H9 (cell line): ENCODE data around the gene DAPK2. TPM values are rescaled to one million over a fixed set of nuclear protein-coding genes. Genes with fewer than 3 reads are reported as not detected.
A peak's percentile ranks its signal among the peaks of the same experiment; 100 is the strongest.

Experiments used
- DNase-seq: peaks from one replicate; pipeline ENCODE4 v3.0.0-alpha.2; 2017
- H2AFZ ChIP-seq: one replicate; pipeline ENCODE4 v1.6.1; 2013; ENCODE audit warnings: mild to moderate bottlenecking, low read length, control low read depth, moderate library complexity
- H2AK5ac ChIP-seq: 2 replicates; pipeline ENCODE4 v1.6.1; 2013; ENCODE audit warnings: low read length, control low read depth, mixed read lengths; ENCODE audit not compliant: insufficient read length
- H2BK120ac ChIP-seq: one replicate; pipeline ENCODE4 v1.6.1; 2013; ENCODE audit warnings: low read depth, mild to moderate bottlenecking, low read length, control low read depth, inconsistent platforms; ENCODE audit not compliant: poor library complexity, severe bottlenecking
- H2BK12ac ChIP-seq: 2 replicates; pipeline ENCODE4 v1.6.1; 2013; ENCODE audit warnings: low read length, control low read depth, mixed read lengths, low read depth; ENCODE audit not compliant: insufficient read length
- H2BK15ac ChIP-seq: 2 replicates; pipeline ENCODE4 v1.6.1; 2013; ENCODE audit warnings: low read depth, low read length, control low read depth
- H2BK20ac ChIP-seq: one replicate; pipeline ENCODE4 v1.6.1; 2013; ENCODE audit warnings: low read depth, mild to moderate bottlenecking, low read length, control low read depth, inconsistent platforms; ENCODE audit not compliant: poor library complexity, severe bottlenecking
- H2BK5ac ChIP-seq: 2 replicates; pipeline ENCODE4 v1.6.1; 2013; ENCODE audit warnings: low read length, control low read depth, mixed read lengths; ENCODE audit not compliant: insufficient read length
- H3K14ac ChIP-seq: 2 replicates; pipeline ENCODE4 v1.6.1; 2013; ENCODE audit warnings: low read length, control low read depth; ENCODE audit not compliant: insufficient read depth
- H3K18ac ChIP-seq: 2 replicates; pipeline ENCODE4 v1.6.1; 2013; ENCODE audit warnings: low read depth, mild to moderate bottlenecking, mixed read lengths, low read length, control low read depth; ENCODE audit not compliant: insufficient read length
- H3K23ac ChIP-seq: 2 replicates; pipeline ENCODE4 v1.6.1; 2013; ENCODE audit warnings: low read length, control low read depth, mixed read lengths, low read depth; ENCODE audit not compliant: insufficient read length
- H3K23me2 ChIP-seq: 2 replicates; pipeline ENCODE4 v1.6.1; 2013; ENCODE audit warnings: low read depth, mild to moderate bottlenecking, mixed read lengths, low read length, control low read depth; ENCODE audit not compliant: insufficient read length, poor library complexity, severe bottlenecking
- H3K27ac ChIP-seq: 2 replicates; pipeline ENCODE4 v1.5.1; 2013; ENCODE audit warnings: low read length, control low read depth, mixed read lengths, low read depth; ENCODE audit not compliant: insufficient read length
- H3K27me3 ChIP-seq: 2 replicates; pipeline ENCODE4 v1.6.1; 2013; ENCODE audit warnings: low read length, control low read depth, inconsistent platforms; ENCODE audit not compliant: insufficient read depth
- H3K4ac ChIP-seq: 2 replicates; pipeline ENCODE4 v1.6.1; 2013; ENCODE audit warnings: low read depth, mild to moderate bottlenecking, control low read depth, inconsistent platforms, low read length, moderate library complexity
- H3K4me1 ChIP-seq: 2 replicates; pipeline ENCODE4 v1.6.1; 2013; ENCODE audit warnings: low read length, control low read depth, inconsistent platforms; ENCODE audit not compliant: insufficient read depth
- H3K4me2 ChIP-seq: 2 replicates; pipeline ENCODE4 v1.6.1; 2013; ENCODE audit warnings: low read length, control low read depth, mixed read lengths; ENCODE audit not compliant: insufficient read length, insufficient read depth
- H3K56ac ChIP-seq: 2 replicates; pipeline ENCODE4 v1.6.1; 2013; ENCODE audit warnings: low read depth, mild to moderate bottlenecking, mixed read lengths, low read length, control low read depth; ENCODE audit not compliant: insufficient read length
- H3K79me1 ChIP-seq: 2 replicates; pipeline ENCODE4 v1.6.1; 2013; ENCODE audit warnings: low read depth, mild to moderate bottlenecking, moderate library complexity, low read length, control low read depth, inconsistent platforms; ENCODE audit not compliant: insufficient read depth, poor library complexity, severe bottlenecking
- H3K79me2 ChIP-seq: 2 replicates; pipeline ENCODE4 v1.6.1; 2013; ENCODE audit warnings: low read length, control low read depth, inconsistent platforms; ENCODE audit not compliant: insufficient read depth
- H3K9ac ChIP-seq: 2 replicates; pipeline ENCODE4 v1.6.1; 2013; ENCODE audit warnings: low read length, control low read depth, mixed read lengths; ENCODE audit not compliant: insufficient read length; ENCODE audit errors: extremely low read depth
- H3K9me3 ChIP-seq: one replicate; pipeline ENCODE4 v1.6.1; 2013; ENCODE audit warnings: low read depth, low read length, inconsistent platforms; ENCODE audit not compliant: control insufficient read depth
- H3T11ph ChIP-seq: one replicate; pipeline ENCODE4 v1.6.1; 2013; ENCODE audit warnings: mild to moderate bottlenecking, low read length, control low read depth, inconsistent platforms
- H4K20me1 ChIP-seq: one replicate; pipeline ENCODE4 v1.6.1; 2013; ENCODE audit not compliant: control insufficient read depth, insufficient read length, insufficient read depth
- H4K5ac ChIP-seq: 2 replicates; pipeline ENCODE4 v1.6.1; 2013; ENCODE audit warnings: low read depth, mild to moderate bottlenecking, mixed read lengths, low read length, control low read depth; ENCODE audit not compliant: insufficient read length
- H4K8ac ChIP-seq: replicated peaks from 2 replicates; pipeline ENCODE4 v1.6.1; 2013; ENCODE audit warnings: low read length, control low read depth, mixed read lengths, low read depth; ENCODE audit not compliant: insufficient read length
- H4K91ac ChIP-seq: 2 replicates; pipeline ENCODE4 v1.6.1; 2013; ENCODE audit warnings: low read depth, mild to moderate bottlenecking, moderate library complexity, mixed read lengths, low read length, control low read depth; ENCODE audit not compliant: insufficient read length
- H3K27ac Mint-ChIP-seq, 3 experiments: 2 replicates in 2 of 3; 3 replicates in 1 of 3; pipeline ENCODE4 v1.8.0; 2020 to 2021; ENCODE audit warnings: mixed read lengths in 3 of 3, mild to moderate bottlenecking in 1 of 3, moderate library complexity in 1 of 3
- H3K27me3 Mint-ChIP-seq: 2 replicates; pipeline ENCODE4 v1.8.0; 2021; ENCODE audit warnings: low read depth, mild to moderate bottlenecking, moderate library complexity, mixed read lengths
- H3K36me3 Mint-ChIP-seq, 3 experiments: 2 replicates in 2 of 3; 3 replicates in 1 of 3; pipeline ENCODE4 v1.8.0; 2020 to 2021; ENCODE audit warnings: low read depth in 3 of 3, mixed read lengths in 3 of 3; ENCODE audit not compliant: insufficient read depth in 1 of 3
- H3K4me1 Mint-ChIP-seq, 2 experiments: 2 replicates each; pipeline ENCODE4 v1.8.0; 2020; ENCODE audit warnings: mixed read lengths in 2 of 2
- H3K4me3 Mint-ChIP-seq, 2 experiments: 2 replicates in 1 of 2; 3 replicates in 1 of 2; pipeline ENCODE4 v1.8.0; 2020 to 2021; ENCODE audit warnings: mild to moderate bottlenecking in 2 of 2, mixed read lengths in 2 of 2, moderate library complexity in 1 of 2
- H3K9me3 Mint-ChIP-seq, 2 experiments: 2 replicates in 1 of 2; 3 replicates in 1 of 2; pipeline ENCODE4 v1.8.0; 2020; ENCODE audit warnings: mild to moderate bottlenecking in 2 of 2, mixed read lengths in 2 of 2, moderate library complexity in 1 of 2
- WGBS: extraction: QIAGEN DNeasy Blood & Tissue Kit; methylation state at CpG from one replicate; pipeline ENCODE4 v1.1.7; 2013; ENCODE audit warnings: missing lambda C conversion rate, low lambda C conversion rate, mixed read lengths; ENCODE audit not compliant: insufficient read length; ENCODE audit errors: extremely low coverage; 5-methylcytosine and 5-hydroxymethylcytosine counted together
- total RNA-seq: library from RNA; stranded (reverse); gene quantifications from 2 replicates; pipeline ENCODE4 v1.2.1, GENCODE V29; 2021
- TF ChIP-seq, protein P1 (sequence below): fragments of 200-600 bp; sonication (generic); conservative IDR thresholded peaks from 3 replicates; pipeline ENCODE4 v1.8.0; 2021; ENCODE audit warnings: antibody characterized with exemption, mild to moderate bottlenecking

The DAPK2 gene
- total RNA-seq, 1 experiment from 2014 or later = 3.5 TPM

DNA sequence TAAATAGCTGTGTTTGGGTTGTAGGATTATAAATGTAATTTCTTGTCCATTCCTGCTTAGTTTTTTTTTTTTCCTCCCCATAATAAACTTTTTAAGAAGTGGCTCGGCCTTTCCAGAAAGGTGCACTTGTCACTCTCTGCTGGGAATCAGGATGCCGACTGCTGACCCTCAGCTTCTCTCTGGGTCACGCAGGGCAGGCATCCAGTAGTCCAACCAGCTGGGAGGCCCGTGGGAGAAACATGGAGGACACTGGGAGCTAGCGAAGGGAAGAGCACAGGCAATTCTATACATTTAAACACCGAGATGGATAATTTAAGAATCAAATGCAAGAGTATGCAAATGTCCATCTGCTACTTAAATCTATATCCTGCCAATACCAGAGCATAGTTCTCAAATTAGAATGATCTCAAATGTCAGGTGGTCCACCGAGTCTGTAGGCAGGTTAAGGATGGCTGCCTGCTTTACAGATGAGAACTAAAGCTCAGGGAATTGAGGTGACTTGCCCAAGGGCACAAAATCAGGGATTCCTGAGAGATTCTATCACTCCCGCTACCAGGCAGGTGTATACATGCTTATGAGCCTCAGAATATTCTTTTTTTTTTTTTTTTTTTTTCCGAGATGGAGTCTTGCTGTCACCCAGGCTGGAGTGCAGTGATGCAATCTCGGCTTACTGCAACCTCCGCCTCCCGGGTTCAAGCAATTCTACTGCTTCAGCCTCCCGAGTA is 64.5 kb downstream of the DAPK2 start:
- Mint-ChIP-seq H3K36me3 (no peaks in the 10 kb centered on the region), H3K4me3 (no peak overlapping the region), H3K4me1 (peaks cover 11 to 23% of the 10 kb centered on the region in 2 experiments), H3K9me3 (no peaks in the 10 kb centered on the region), H3K27ac (peak overlapping the region in 1 of 3 experiments; percentile 24; a peak in 1 of 7 replicates), H3K27me3 (no peaks in the 10 kb centered on the region; the same call in 1 of the 2 replicates)
- H2AFZ ChIP-seq = no peak overlapping the region
- H4K5ac ChIP-seq = no peak overlapping the region
- H3K56ac ChIP-seq = no peak overlapping the region
- no peaks in the 10 kb centered on the region for H3K9me3 ChIP-seq
- no peak overlapping the region for H3K27ac ChIP-seq
- no peak for DNase-seq
- TF ChIP-seq, protein P1, sequence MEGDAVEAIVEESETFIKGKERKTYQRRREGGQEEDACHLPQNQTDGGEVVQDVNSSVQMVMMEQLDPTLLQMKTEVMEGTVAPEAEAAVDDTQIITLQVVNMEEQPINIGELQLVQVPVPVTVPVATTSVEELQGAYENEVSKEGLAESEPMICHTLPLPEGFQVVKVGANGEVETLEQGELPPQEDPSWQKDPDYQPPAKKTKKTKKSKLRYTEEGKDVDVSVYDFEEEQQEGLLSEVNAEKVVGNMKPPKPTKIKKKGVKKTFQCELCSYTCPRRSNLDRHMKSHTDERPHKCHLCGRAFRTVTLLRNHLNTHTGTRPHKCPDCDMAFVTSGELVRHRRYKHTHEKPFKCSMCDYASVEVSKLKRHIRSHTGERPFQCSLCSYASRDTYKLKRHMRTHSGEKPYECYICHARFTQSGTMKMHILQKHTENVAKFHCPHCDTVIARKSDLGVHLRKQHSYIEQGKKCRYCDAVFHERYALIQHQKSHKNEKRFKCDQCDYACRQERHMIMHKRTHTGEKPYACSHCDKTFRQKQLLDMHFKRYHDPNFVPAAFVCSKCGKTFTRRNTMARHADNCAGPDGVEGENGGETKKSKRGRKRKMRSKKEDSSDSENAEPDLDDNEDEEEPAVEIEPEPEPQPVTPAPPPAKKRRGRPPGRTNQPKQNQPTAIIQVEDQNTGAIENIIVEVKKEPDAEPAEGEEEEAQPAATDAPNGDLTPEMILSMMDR = no peak
- no peak overlapping the region for H2BK20ac ChIP-seq
- H4K8ac ChIP-seq = no peak overlapping the region
- H2AK5ac ChIP-seq = no peak overlapping the region
- no peak overlapping the region for H3K18ac ChIP-seq
- H3K4me2 ChIP-seq = no peak overlapping the region
- no peak overlapping the region for H2BK12ac ChIP-seq
- no peaks in the 10 kb centered on the region for H3K23me2 ChIP-seq
- H4K91ac ChIP-seq = no peak overlapping the region
- no peak overlapping the region for H2BK15ac ChIP-seq
- H3K79me1 ChIP-seq = no peaks in the 10 kb centered on the region
- no peaks in the 10 kb centered on the region for H3K27me3 ChIP-seq
- WGBS = no CpG with 5 or more reads among the region's 13 CpGs
- H3K4ac ChIP-seq = no peak overlapping the region
- H3K4me1 ChIP-seq = no peaks in the 10 kb centered on the region; the same call in 1 of the 2 replicates
- H3T11ph ChIP-seq = no peak overlapping the region
- H3K23ac ChIP-seq = no peak overlapping the region
- no peaks in the 10 kb centered on the region for H4K20me1 ChIP-seq
- H2BK5ac ChIP-seq = no peak overlapping the region
- no peak overlapping the region for H3K14ac ChIP-seq
- H2BK120ac ChIP-seq = no peak overlapping the region
- H3K79me2 ChIP-seq = no peaks in the 10 kb centered on the region
- H3K9ac ChIP-seq = no peak overlapping the region
